GM13977 (cell line): ENCODE data around the gene CBFA2T2.
A peak's percentile ranks its signal among the peaks of the same experiment; 100 is the strongest.

Source experiments
- DNase-seq: peaks from one replicate; pipeline ENCODE4 v3.0.0; 2012; ENCODE audit warnings: low spot score
- in situ Hi-C: fragments of 300-500 bp; cut with MboI; formaldehyde crosslinking; loops from one replicate; pipeline ENCODE4 v1.12.0; 2022; ENCODE audit warnings: low sequenced_read_pairs, low pct_unique_long_range_greater_than_20kb, mixed read lengths, inconsistent platforms; ENCODE audit not compliant: unreplicated experiment
- TF ChIP-seq, protein P1 (sequence below): IDR thresholded peaks from 2 replicates; pipeline ENCODE4 v1.5.1; 2012; ENCODE audit warnings: mild to moderate bottlenecking, control low read depth; ENCODE audit not compliant: insufficient read depth; ENCODE audit errors: extremely low read depth, missing control alignments

The CBFA2T2 gene

DNA sequence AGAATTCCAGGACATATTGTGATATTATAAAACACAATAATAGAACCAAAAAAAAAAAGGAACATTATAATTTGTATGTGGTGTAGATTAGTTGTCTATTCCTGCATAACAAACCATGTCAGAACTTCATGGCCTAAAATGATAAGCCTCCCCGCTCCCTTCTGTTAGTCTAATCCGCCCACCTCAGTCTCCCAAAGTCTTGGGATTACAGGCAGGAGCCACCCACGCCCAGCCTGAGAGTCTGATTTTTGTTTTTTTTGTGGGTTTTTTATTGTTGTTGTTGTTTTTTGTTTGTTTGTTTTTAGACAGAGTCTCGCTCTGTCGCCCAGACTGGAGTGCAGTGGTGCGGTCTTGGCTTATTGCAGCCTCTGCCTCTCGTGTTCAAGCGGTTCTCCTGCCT, 111.1 kb downstream of the CBFA2T2 start:
- TF ChIP-seq, protein P1, sequence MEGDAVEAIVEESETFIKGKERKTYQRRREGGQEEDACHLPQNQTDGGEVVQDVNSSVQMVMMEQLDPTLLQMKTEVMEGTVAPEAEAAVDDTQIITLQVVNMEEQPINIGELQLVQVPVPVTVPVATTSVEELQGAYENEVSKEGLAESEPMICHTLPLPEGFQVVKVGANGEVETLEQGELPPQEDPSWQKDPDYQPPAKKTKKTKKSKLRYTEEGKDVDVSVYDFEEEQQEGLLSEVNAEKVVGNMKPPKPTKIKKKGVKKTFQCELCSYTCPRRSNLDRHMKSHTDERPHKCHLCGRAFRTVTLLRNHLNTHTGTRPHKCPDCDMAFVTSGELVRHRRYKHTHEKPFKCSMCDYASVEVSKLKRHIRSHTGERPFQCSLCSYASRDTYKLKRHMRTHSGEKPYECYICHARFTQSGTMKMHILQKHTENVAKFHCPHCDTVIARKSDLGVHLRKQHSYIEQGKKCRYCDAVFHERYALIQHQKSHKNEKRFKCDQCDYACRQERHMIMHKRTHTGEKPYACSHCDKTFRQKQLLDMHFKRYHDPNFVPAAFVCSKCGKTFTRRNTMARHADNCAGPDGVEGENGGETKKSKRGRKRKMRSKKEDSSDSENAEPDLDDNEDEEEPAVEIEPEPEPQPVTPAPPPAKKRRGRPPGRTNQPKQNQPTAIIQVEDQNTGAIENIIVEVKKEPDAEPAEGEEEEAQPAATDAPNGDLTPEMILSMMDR, result no peak
- in situ Hi-C loops, result no loop called here
- DNase-seq, result no peak

DNA sequence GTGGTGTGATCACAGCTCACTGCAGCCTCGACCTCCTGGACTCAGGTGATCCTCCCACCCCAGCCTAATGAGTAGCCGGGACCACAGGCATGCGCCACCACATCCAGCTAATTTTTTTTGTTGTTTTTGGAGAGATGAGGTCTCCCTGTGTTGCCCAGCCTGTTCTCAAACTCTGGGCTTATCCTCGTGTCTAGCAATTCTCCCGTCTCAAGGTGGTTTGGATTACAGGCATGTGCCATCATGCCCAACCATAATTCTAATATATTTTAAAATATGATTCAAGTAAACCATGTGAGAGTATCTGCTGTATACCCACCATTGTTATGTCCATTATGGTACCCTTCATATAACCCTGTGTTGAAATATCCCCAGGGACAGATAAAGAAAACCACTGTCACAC, 112.0 kb downstream of the CBFA2T2 start:
- in situ Hi-C loops, result no loop called here
- DNase-seq, result no peak
- TF ChIP-seq, protein P1, result no peak

DNA sequence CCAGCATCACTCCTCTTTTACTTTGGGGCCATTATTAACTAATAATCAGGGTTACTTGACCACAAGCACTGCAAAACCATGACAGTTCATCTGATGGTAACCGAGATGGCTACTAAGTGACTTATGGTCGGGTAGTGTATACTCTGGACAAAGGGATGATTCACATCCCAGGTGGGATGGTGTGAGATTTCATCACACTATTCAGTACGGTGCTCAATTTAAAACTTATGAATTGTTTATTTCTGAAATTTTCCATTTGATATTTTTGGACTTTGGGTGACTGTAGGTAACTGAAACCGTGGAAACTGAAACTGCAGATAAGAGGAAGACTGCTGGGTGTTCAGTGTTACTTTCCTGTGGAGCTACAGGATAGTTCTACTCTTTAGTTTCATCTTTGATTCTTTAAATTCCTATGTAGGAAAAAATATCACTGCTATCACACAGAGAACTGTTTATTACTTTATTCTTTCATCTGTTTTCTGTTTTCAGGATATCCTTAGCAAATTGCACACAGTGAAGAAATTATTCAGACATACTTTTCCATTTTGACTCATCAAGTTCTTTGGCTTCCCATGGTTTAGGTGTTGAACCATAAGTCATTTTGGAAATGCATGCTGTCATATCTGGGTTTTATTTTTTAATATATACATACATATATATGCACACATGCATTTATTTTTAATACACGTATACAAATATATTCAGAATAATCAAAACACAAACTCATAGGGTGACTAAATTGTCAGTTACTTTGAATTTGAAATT, 113.1 kb downstream of the CBFA2T2 start:
- in situ Hi-C loops, result no loop called here
- no peak for DNase-seq
- TF ChIP-seq, protein P1, result no peak

DNA sequence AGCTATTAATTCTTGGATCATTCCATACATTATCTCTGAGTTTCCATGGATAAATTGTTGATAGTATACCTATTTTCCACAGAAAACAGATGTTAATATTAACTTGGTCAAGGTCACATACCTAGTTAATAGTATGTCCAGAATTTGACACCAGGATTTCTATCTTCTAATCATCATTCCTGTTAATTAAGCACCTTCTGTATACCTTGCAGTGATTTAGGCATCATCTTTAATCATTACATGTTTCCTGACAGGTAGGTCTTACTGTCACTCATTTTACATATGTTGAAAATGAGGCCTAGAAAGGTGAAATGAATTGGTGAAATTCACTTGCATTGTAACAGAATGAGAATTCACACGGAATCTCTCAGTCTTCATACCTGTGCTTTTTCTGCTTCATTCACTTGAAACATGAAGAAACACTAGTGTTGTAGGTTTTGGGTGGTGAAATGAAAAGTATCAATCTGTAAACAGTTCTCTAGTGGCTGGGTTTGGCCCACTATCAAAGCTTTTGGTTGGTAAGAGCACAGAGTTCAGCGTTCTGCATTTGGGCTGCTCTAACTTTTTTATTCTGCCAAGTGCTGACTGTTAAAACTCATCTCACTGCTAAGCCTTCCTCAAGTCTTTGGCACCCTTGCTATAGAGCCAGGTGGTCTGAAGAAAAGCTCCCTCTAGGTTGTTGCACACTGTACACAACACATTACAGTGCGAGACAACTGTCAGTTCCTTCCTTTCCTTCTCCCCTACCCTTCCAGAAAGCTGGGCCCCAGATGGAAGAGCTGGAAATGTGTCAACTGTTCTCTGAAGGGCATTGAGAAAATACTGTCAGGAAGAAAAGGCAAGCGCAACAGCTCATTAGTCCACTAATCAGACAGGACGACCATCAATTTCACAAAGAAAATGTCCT, 114.4 kb downstream of the CBFA2T2 start:
- in situ Hi-C loops, result no loop called here
- TF ChIP-seq, protein P1, result no peak
- no peak for DNase-seq

DNA sequence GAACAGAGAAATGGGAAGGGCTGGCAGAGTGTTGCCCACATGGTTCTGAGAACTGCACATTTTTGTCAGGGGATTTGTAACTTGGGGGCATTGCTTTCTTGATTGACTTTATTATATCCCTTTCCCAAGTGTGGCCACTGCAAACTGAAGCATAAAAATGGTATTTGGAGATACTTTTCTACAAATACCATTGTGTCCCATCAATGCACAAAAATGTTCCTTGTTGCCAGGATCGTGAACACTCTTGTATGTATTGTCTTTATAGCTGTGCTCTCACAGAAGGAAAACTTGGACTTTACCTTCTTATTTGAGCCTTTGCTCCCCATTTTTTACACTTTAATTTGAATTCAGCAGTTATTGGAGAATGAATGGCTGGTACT, 115.1 kb downstream of the CBFA2T2 start:
- DNase-seq, result no peak
- TF ChIP-seq, protein P1, result no peak
- in situ Hi-C loops, result no loop called here

DNA sequence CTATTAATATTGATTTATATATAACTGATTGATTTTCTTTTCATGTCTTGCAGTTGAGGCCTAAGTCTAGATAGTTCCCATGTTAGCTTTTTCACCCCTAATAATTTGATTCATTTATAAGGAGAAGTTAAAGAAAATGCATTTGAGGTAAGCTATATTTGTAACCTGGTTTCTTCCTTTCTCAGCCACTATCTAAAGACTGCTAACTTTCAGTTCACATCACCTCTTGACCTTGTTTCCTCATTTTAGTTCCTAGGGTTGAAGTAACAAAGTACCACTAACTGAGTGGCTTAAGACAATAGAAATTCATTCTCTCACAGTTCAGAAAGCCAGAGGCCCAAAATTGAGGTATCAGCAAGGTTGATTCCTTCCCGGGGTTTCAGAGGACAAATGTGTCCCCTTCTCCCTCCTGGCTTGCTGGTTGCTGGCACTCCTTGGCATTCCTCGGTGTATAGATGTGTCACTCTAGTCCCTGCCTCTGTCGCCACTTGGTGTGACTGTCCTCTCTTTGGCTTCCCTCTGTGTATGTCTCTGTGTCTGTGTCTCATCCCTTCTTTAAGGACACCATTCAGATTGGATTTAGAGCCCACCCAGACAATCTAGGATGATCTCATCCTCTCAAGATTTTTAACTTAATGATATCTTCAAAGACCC, 116.3 kb downstream of the CBFA2T2 start:
- TF ChIP-seq, protein P1, result no peak
- in situ Hi-C loops, result no loop called here
- peak; percentile 31 for DNase-seq
